C4-2B (cell line): ENCODE data around the gene ELMO1.

Experiments
- H3K27ac ChIP-seq: fragments of 450-650 bp; 2 replicates; pipeline ENCODE4 v1.5.1; 2017
- ZFX ChIP-seq: fragments of 450-650 bp; IDR thresholded peaks from 2 replicates; pipeline ENCODE4 v1.6.1; 2017
- TF ChIP-seq, protein P1 (sequence below): fragments of 450-650 bp; conservative IDR thresholded peaks from 2 replicates; pipeline ENCODE4 v1.5.1; 2017; ENCODE audit warnings: mild to moderate bottlenecking

ELMO1 gene

GRCh38 chr7:36961097-36961496, 487.6 kb downstream of the ELMO1 start:
- no peak overlapping the region for H3K27ac ChIP-seq
- no peak for TF ChIP-seq ZFX
- TF ChIP-seq, protein P1, sequence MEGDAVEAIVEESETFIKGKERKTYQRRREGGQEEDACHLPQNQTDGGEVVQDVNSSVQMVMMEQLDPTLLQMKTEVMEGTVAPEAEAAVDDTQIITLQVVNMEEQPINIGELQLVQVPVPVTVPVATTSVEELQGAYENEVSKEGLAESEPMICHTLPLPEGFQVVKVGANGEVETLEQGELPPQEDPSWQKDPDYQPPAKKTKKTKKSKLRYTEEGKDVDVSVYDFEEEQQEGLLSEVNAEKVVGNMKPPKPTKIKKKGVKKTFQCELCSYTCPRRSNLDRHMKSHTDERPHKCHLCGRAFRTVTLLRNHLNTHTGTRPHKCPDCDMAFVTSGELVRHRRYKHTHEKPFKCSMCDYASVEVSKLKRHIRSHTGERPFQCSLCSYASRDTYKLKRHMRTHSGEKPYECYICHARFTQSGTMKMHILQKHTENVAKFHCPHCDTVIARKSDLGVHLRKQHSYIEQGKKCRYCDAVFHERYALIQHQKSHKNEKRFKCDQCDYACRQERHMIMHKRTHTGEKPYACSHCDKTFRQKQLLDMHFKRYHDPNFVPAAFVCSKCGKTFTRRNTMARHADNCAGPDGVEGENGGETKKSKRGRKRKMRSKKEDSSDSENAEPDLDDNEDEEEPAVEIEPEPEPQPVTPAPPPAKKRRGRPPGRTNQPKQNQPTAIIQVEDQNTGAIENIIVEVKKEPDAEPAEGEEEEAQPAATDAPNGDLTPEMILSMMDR = no peak

DNA sequence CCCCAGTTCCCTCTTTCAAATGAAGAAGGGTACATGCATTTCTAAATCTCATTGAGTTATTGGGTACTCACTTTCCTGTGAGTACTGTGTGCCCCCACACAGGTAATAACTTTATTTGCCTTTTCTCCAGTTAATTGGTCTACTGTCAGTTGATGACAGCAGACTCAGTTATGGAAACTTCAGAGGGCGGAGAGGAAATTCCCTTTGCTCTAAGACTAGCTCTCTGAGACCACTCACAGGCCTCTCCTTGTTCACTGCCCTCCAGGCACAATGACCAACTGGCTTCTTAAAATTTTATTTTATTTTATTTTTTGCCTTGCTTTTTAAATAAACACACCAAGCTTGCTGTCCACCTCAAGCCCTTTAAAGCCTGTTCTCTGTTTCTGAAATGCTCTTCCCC, 488.6 kb downstream of the ELMO1 start:
- no peak for TF ChIP-seq ZFX
- TF ChIP-seq, protein P1 = no peak

DNA sequence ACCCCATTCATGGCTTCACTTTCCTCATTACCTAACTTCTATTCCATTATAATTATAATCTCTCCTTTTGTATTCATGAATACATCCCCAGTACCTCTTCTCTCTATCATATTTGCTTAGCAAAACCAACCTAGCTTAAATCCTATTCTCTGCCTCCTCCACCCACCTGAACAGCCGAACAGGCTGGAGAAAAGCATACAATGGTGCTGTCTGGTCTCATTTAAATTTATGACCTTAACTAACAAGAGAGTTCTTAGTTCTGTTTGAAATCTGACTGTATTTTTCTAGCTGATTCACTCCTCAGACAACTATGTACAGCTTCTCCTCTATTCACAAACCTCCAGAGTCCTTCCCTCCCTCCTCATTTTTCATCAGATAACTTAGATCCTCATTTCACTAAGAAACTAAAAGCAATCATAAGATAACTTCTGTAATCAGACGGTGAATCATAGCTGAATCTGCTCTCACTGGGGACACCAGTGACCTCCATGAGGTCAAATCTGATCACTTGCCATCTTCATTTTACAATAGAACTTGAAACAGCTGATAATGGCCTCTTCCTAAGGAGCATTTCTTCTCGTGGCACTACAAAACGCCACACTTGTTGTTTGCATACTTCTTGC, 490.4 kb downstream of the ELMO1 start:
- H3K27ac ChIP-seq = no peak overlapping the region

More for the DNA sequence above, 488.6 kb downstream of the ELMO1 start:
- no peak overlapping the region for H3K27ac ChIP-seq

GRCh38 chr7:36957620-36958019, 491.0 kb downstream of the ELMO1 start:
- no peak for TF ChIP-seq ZFX
- TF ChIP-seq, protein P1 = no peak
- no peak overlapping the region for H3K27ac ChIP-seq

More for the DNA sequence above, 490.4 kb downstream of the ELMO1 start:
- TF ChIP-seq, protein P1 = no peak
- no peak for TF ChIP-seq ZFX

DNA sequence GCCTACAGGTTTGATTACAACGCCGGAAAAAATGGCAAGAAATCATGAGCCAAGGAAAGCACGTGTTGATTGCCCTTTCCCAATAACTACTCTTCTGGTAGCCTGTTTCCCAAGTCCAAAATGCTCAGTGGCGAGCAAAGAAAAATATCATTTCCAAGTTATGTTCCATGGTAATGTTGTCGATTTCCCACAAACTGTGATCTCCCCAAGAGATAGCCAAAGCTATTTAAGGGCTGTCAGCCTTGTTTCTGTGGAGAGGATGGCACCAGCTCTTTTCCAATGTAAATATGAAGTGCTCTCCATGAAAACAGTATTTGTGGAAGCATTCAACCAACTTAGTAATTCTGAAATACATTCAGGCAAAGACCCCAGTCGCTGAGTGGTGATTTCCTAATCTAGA, 491.9 kb downstream of the ELMO1 start:
- TF ChIP-seq ZFX = no peak
- TF ChIP-seq, protein P1 = no peak

DNA sequence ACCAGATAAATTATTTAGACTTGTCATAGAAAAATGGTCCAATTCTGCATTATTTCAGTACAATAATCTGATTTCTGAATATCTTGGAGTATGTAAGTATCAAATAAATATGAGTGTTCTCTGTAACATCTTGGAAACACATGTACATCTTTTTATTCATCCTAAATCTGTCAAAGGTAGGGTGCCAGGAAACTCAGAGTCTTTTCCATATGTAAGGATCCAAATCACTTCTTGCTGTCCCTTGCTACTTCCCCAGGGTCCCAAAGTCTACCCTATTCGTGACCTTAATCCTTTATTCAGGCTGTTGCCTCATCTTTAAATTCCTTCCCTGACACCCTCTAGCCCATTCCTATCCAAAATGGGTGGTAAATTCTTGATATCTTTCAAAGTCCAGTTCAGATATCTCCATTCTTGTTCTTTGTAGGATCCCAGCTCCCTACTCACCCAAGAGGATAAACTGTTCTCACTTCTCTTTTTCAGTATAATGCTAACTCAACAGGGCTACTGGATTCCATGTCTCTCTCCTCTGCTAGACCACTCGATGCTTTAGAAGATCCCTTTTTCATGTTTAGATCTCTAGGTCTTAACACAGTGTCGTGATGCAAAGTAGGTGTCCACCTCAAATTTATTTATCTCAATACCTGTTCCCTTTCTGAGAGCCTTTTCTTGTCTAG, 493.1 kb downstream of the ELMO1 start:
- no peak for TF ChIP-seq ZFX
- TF ChIP-seq, protein P1 = no peak

More for the DNA sequence above, 491.9 kb downstream of the ELMO1 start:
- no peak overlapping the region for H3K27ac ChIP-seq

GRCh38 chr7:36951257-36951697, 497.4 kb downstream of the ELMO1 start:
- TF ChIP-seq, protein P1 = no peak
- no peak for TF ChIP-seq ZFX

More for the DNA sequence above, 493.1 kb downstream of the ELMO1 start:
- no peak overlapping the region for H3K27ac ChIP-seq

More at GRCh38 chr7:36951257-36951697, 497.4 kb downstream of the ELMO1 start:
- H3K27ac ChIP-seq = no peak overlapping the region
